SK-N-SH treated with all-trans-retinoic acid at 6 μM for 48 hours (cell line): ENCODE data around the gene GLDC.

Experiments used
- ATAC-seq: fragments of 200-7000 bp; cut with Tn5 transposase; 3 replicates; pipeline ENCODE4 v1.9.1; 2020; ENCODE audit warnings: mild to moderate bottlenecking, moderate library complexity
- ARNTL ChIP-seq: fragments of 450-650 bp; formaldehyde crosslinking; IDR thresholded peaks from 2 replicates; pipeline ENCODE4 v1.5.0; 2020; ENCODE audit warnings: low read depth, mild to moderate bottlenecking, moderate library complexity, borderline replicate concordance
- BACH2 ChIP-seq: fragments of 250-450 bp; sonication (Bioruptor Pico); IDR thresholded peaks from 2 replicates; pipeline ENCODE4 v1.9.0; 2021; ENCODE audit warnings: mild to moderate bottlenecking, borderline replicate concordance
- CREB5 ChIP-seq: fragments of 250-450 bp; sonication (Bioruptor Pico); IDR thresholded peaks from 2 replicates; pipeline ENCODE4 v1.5.1; 2020; ENCODE audit warnings: low read depth, mild to moderate bottlenecking, moderate library complexity
- CSDC2 ChIP-seq: fragments of 250-450 bp; sonication (Bioruptor Pico); IDR thresholded peaks from 2 replicates; pipeline ENCODE4 v1.5.0; 2020; ENCODE audit warnings: mild to moderate bottlenecking, moderate library complexity
- CSRNP3 ChIP-seq: fragments of 250-450 bp; sonication (Bioruptor Pico); IDR thresholded peaks from 2 replicates; pipeline ENCODE4 v1.5.1; 2021; ENCODE audit warnings: mild to moderate bottlenecking, moderate library complexity
- ESRRG ChIP-seq: fragments of 250-450 bp; sonication (Bioruptor Pico); IDR thresholded peaks from 2 replicates; pipeline ENCODE4 v1.6.1; 2021; ENCODE audit warnings: mild to moderate bottlenecking
- ISL1 ChIP-seq: fragments of 250-450 bp; sonication (Bioruptor Pico); IDR thresholded peaks from 2 replicates; pipeline ENCODE4 v2.1.2; 2022; ENCODE audit warnings: mild to moderate bottlenecking, moderate library complexity
- OSR1 ChIP-seq: fragments of 250-450 bp; sonication (Bioruptor Pico); IDR thresholded peaks from 2 replicates; pipeline ENCODE4 v1.8.0; 2022; ENCODE audit warnings: moderate library complexity, mild to moderate bottlenecking, inconsistent platforms
- PATZ1 ChIP-seq: fragments of 250-450 bp; sonication (Bioruptor Pico); IDR thresholded peaks from 2 replicates; pipeline ENCODE4 v1.8.0; 2020; ENCODE audit warnings: mild to moderate bottlenecking, moderate library complexity, borderline replicate concordance
- POU6F1 ChIP-seq: fragments of 250-450 bp; sonication (Bioruptor Pico); IDR thresholded peaks from 2 replicates; pipeline ENCODE4 v1.8.0; 2021; ENCODE audit warnings: low read depth, mild to moderate bottlenecking, moderate library complexity, borderline replicate concordance
- PPARA ChIP-seq: fragments of 250-450 bp; sonication (Bioruptor Pico); IDR thresholded peaks from 2 replicates; pipeline ENCODE4 v1.5.0; 2020; ENCODE audit warnings: mild to moderate bottlenecking, borderline replicate concordance
- RARB ChIP-seq: fragments of 250-450 bp; sonication (Bioruptor Pico); IDR thresholded peaks from 2 replicates; pipeline ENCODE4 v1.8.0; 2021; ENCODE audit warnings: mild to moderate bottlenecking, moderate library complexity
- TCF4 ChIP-seq: fragments of 250-450 bp; sonication (Bioruptor Pico); IDR thresholded peaks from 2 replicates; pipeline ENCODE4 v1.8.0; 2021; ENCODE audit warnings: mild to moderate bottlenecking, moderate library complexity, borderline replicate concordance
- TOX ChIP-seq: fragments of 250-450 bp; sonication (Bioruptor Pico); IDR thresholded peaks from 2 replicates; pipeline ENCODE4 v1.8.0; 2021; ENCODE audit warnings: mild to moderate bottlenecking, moderate library complexity, borderline replicate concordance
- TSHZ2 ChIP-seq: fragments of 250-450 bp; sonication (Bioruptor Pico); IDR thresholded peaks from 2 replicates; pipeline ENCODE4 v1.5.0; 2020; ENCODE audit warnings: mild to moderate bottlenecking, moderate library complexity
- ZFP3 ChIP-seq: fragments of 250-450 bp; sonication (Bioruptor Pico); IDR thresholded peaks from 2 replicates; pipeline ENCODE4 v1.5.0; 2020; ENCODE audit warnings: mild to moderate bottlenecking, moderate library complexity
- ZNF565 ChIP-seq: fragments of 450-650 bp; formaldehyde crosslinking; conservative IDR thresholded peaks from 2 replicates; pipeline ENCODE4 v1.5.0; 2020; ENCODE audit warnings: low read depth, mild to moderate bottlenecking, moderate library complexity
- ZNF70 ChIP-seq: fragments of 450-650 bp; formaldehyde crosslinking; IDR thresholded peaks from 2 replicates; pipeline ENCODE4 v1.5.0; 2020; ENCODE audit warnings: mild to moderate bottlenecking, moderate library complexity
- ZNF8 ChIP-seq: fragments of 450-650 bp; formaldehyde crosslinking; IDR thresholded peaks from 2 replicates; pipeline ENCODE4 v1.5.0; 2020; ENCODE audit warnings: mild to moderate bottlenecking, moderate library complexity

The GLDC gene

GRCh38 chr9:6488395-6488794 lies 157.1 kb downstream of the GLDC start:
- TF ChIP-seq CREB5 (CRISPR knock-in tag) (no peak), ZNF8 (CRISPR knock-in tag) (no peak), TSHZ2 (CRISPR knock-in tag) (no peak), TCF4 (CRISPR knock-in tag) (no peak), CSDC2 (CRISPR knock-in tag) (no peak), ARNTL (CRISPR knock-in tag) (no peak), RARB (CRISPR knock-in tag) (no peak), ZFP3 (CRISPR knock-in tag) (no peak), CSRNP3 (CRISPR knock-in tag) (no peak), OSR1 (CRISPR knock-in tag) (no peak), POU6F1 (CRISPR knock-in tag) (no peak), PPARA (CRISPR knock-in tag) (no peak), PATZ1 (no peak), TOX (CRISPR knock-in tag) (no peak), ZNF565 (CRISPR knock-in tag) (no peak)
- no peak for ATAC-seq

- TF ChIP-seq CREB5 (CRISPR knock-in tag) (no peak), TCF4 (CRISPR knock-in tag) (no peak), BACH2 (CRISPR knock-in tag) (no peak), POU6F1 (CRISPR knock-in tag) (no peak), OSR1 (CRISPR knock-in tag) (no peak), ZNF70 (CRISPR knock-in tag) (no peak), ISL1 (no peak), ESRRG (CRISPR knock-in tag) (no peak)
- ATAC-seq = no peak
Observed at GRCh38 chr9:6484210-6484609, 161.3 kb downstream of the GLDC start.
